Parathyroid adenoma (tissue), 2 donors: ENCODE data around the gene NOL8.

ENCODE experiments used
- H2AFZ ChIP-seq: fragments of 300-600 bp; sonication (generic); one replicate; pipeline ENCODE4 v1.7.0; 2017; ENCODE audit warnings: antibody characterized with exemption, mild to moderate bottlenecking
- H3K27ac ChIP-seq: fragments of 300-600 bp; sonication (generic); one replicate; pipeline ENCODE4 v1.7.0; 2017
- H3K27me3 ChIP-seq: fragments of 300-600 bp; sonication (generic); one replicate; pipeline ENCODE4 v1.7.0; 2017; ENCODE audit warnings: low read length; ENCODE audit not compliant: control insufficient read depth, insufficient read depth
- H3K36me3 ChIP-seq: fragments of 300-600 bp; sonication (generic); one replicate; pipeline ENCODE4 v1.7.0; 2017; ENCODE audit warnings: low read length; ENCODE audit not compliant: control insufficient read depth, insufficient read depth
- H3K4me1 ChIP-seq: fragments of 300-600 bp; sonication (generic); one replicate; pipeline ENCODE4 v1.7.0; 2017; ENCODE audit warnings: control low read depth
- H3K4me2 ChIP-seq: fragments of 300-600 bp; sonication (generic); one replicate; pipeline ENCODE4 v1.7.0; 2017; ENCODE audit warnings: low read length
- H3K4me3 ChIP-seq: fragments of 300-600 bp; sonication (generic); one replicate; pipeline ENCODE4 v1.7.0; 2017; ENCODE audit warnings: low read depth, low read length
- H3K79me2 ChIP-seq: fragments of 300-600 bp; sonication (generic); one replicate; pipeline ENCODE4 v1.7.0; 2017; ENCODE audit warnings: control low read depth
- H3K9ac ChIP-seq: fragments of 300-600 bp; sonication (generic); one replicate; pipeline ENCODE4 v1.7.0; 2017; ENCODE audit warnings: mild to moderate bottlenecking
- H3K9me3 ChIP-seq: fragments of 300-600 bp; sonication (generic); one replicate; pipeline ENCODE4 v1.7.0; 2017; ENCODE audit warnings: low read length; ENCODE audit not compliant: control insufficient read depth
- CTCF ChIP-seq: fragments of 300-600 bp; sonication (generic); IDR thresholded peaks from one replicate; pipeline ENCODE4 v1.7.0; 2017; ENCODE audit warnings: antibody characterized with exemption, mild to moderate bottlenecking
- donor health status: primary hyperparathyroidism.

Gene NOL8

GRCh38 chr9:92254381-92255337, 70.5 kb downstream of the NOL8 start:
- Histone ChIP-seq H3K27me3 (no peaks in the 10 kb centered on the region), H3K4me2 (no peak overlapping the region), H3K4me1 (no peaks in the 10 kb centered on the region), H3K9me3 (no peaks in the 10 kb centered on the region), H3K27ac (no peak overlapping the region), H3K4me3 (no peak overlapping the region), H3K9ac (no peak overlapping the region), H2AFZ (no peak overlapping the region), H3K36me3 (no peaks in the 10 kb centered on the region), H3K79me2 (no peaks in the 10 kb centered on the region)
- no peak for TF ChIP-seq CTCF

GRCh38 chr9:92253656-92254055, 71.5 kb downstream of the NOL8 start:
- Histone ChIP-seq H3K36me3 (no peaks in the 10 kb centered on the region), H3K27ac (no peak overlapping the region), H3K79me2 (no peaks in the 10 kb centered on the region), H3K9ac (no peak overlapping the region), H3K27me3 (no peaks in the 10 kb centered on the region), H3K4me1 (no peaks in the 10 kb centered on the region), H2AFZ (no peak overlapping the region), H3K4me2 (no peak overlapping the region), H3K9me3 (no peaks in the 10 kb centered on the region), H3K4me3 (no peak overlapping the region)
- no peak for TF ChIP-seq CTCF

GRCh38 chr9:92247981-92248380, 77.2 kb downstream of the NOL8 start:
- TF ChIP-seq CTCF, result no peak
- no peak overlapping the region for H3K9ac ChIP-seq
- H3K4me3 ChIP-seq, result no peak overlapping the region
- H2AFZ ChIP-seq, result no peak overlapping the region
- no peak overlapping the region for H3K4me2 ChIP-seq
- no peaks in the 10 kb centered on the region for H3K36me3 ChIP-seq
- no peaks in the 10 kb centered on the region for H3K79me2 ChIP-seq
- H3K27me3 ChIP-seq, result no peaks in the 10 kb centered on the region
- no peak overlapping the region for H3K27ac ChIP-seq
- H3K4me1 ChIP-seq, result no peaks in the 10 kb centered on the region
- no peaks in the 10 kb centered on the region for H3K9me3 ChIP-seq
